Measurements from ENCODE around the gene SNAP23.
A peak's percentile ranks its signal among the peaks of the same experiment; 100 is the strongest.

Gene SNAP23

GRCh38 chr15:42504631-42505030, 9.2 kb downstream of the SNAP23 start:
- H3K4me3 ChIP-seq (ENCODE audit: low read length), result no peak overlapping the region
- TF ChIP-seq CTCF (IDR thresholded peaks at IDR 0.05; ENCODE audit: insufficient read depth, low read depth, low read length, missing control alignments), result no peak
- no peak for DNase-seq (ENCODE audit: low read depth)

- peak; percentile 7 for DNase-seq (ENCODE audit: low read depth)
- no peak for TF ChIP-seq CTCF (IDR thresholded peaks at IDR 0.05; ENCODE audit: insufficient read depth, low read depth, low read length, missing control alignments)
- H3K4me3 ChIP-seq (ENCODE audit: low read length), result no peak overlapping the region
These were observed 12.1 kb downstream of the SNAP23 start for GRCh38 chr15:42507514-42507913.

GRCh38 chr15:42508263-42508690, 12.8 kb downstream of the SNAP23 start:
- DNase-seq (ENCODE audit: low read depth), result no peak
- H3K4me3 ChIP-seq (ENCODE audit: low read length), result no peak overlapping the region
- TF ChIP-seq CTCF (IDR thresholded peaks at IDR 0.05; ENCODE audit: insufficient read depth, low read depth, low read length, missing control alignments), result no peak

- H3K4me3 ChIP-seq (ENCODE audit: low read length), result no peak overlapping the region
- no peak for DNase-seq (ENCODE audit: low read depth)
- no peak for TF ChIP-seq CTCF (IDR thresholded peaks at IDR 0.05; ENCODE audit: insufficient read depth, low read depth, low read length, missing control alignments)
These were observed 15.0 kb downstream of the SNAP23 start for GRCh38 chr15:42510258-42511006.

- no peak for TF ChIP-seq CTCF (IDR thresholded peaks at IDR 0.05; ENCODE audit: insufficient read depth, low read depth, low read length, missing control alignments)
- DNase-seq (ENCODE audit: low read depth), result peak; percentile 32
- H3K4me3 ChIP-seq (ENCODE audit: low read length), result no peak overlapping the region
These were observed 15.6 kb downstream of the SNAP23 start for GRCh38 chr15:42511007-42511391.

GRCh38 chr15:42523331-42523730, 27.9 kb downstream of the SNAP23 start:
- DNase-seq (ENCODE audit: low read depth), result no peak
- H3K4me3 ChIP-seq (ENCODE audit: low read length), result no peak overlapping the region
- TF ChIP-seq CTCF (IDR thresholded peaks at IDR 0.05; ENCODE audit: insufficient read depth, low read depth, low read length, missing control alignments), result no peak

- H3K4me3 ChIP-seq (ENCODE audit: low read length), result no peak overlapping the region
- no peak for TF ChIP-seq CTCF (IDR thresholded peaks at IDR 0.05; ENCODE audit: insufficient read depth, low read depth, low read length, missing control alignments)
- DNase-seq (ENCODE audit: low read depth), result no peak
These were observed 33.5 kb downstream of the SNAP23 start for GRCh38 chr15:42528970-42529369.

Measured in epithelial cell of esophagus (primary cell).